Astrocyte (in vitro differentiated cells and primary cell): Measurements from ENCODE around the gene ZNF653. TPM values are rescaled to one million over a fixed set of nuclear protein-coding genes. Genes with fewer than 3 reads are reported as not detected.

Experiments
- DNase-seq: peaks from one replicate; pipeline ENCODE4 v3.0.0-alpha.2; 2010; ENCODE audit warnings: low read depth
- FAIRE-seq: peaks from 2 replicates; lab custom pipeline; 2011; peaks lifted over from hg19 to GRCh38; lab: Jason Lieb, UNC
- H2AFZ ChIP-seq: 2 replicates; pipeline ENCODE4 v1.6.0; 2012; ENCODE audit warnings: low read depth, low read length, inconsistent platforms
- H3K27ac ChIP-seq: 2 replicates; pipeline ENCODE4 v1.5.1; 2011; ENCODE audit warnings: low read depth, low read length, inconsistent platforms
- H3K27me3 ChIP-seq: 2 replicates; pipeline ENCODE4 v1.6.0; 2011; ENCODE audit warnings: low read length, inconsistent platforms; ENCODE audit not compliant: insufficient read depth
- H3K36me3 ChIP-seq: 2 replicates; pipeline ENCODE4 v1.5.1; 2011; ENCODE audit warnings: low read length, inconsistent platforms; ENCODE audit not compliant: insufficient read depth
- H3K4me1 ChIP-seq: 2 replicates; pipeline ENCODE4 v1.5.1; 2011; ENCODE audit warnings: low read length, inconsistent platforms; ENCODE audit not compliant: insufficient read depth
- H3K4me2 ChIP-seq: 2 replicates; pipeline ENCODE4 v1.6.0; 2012; ENCODE audit warnings: low read length, inconsistent platforms
- H3K4me3 ChIP-seq: 2 replicates; pipeline ENCODE4 v1.5.1; 2011; ENCODE audit warnings: low read depth, mild to moderate bottlenecking, low read length, inconsistent platforms; ENCODE audit not compliant: insufficient read depth
- H3K79me2 ChIP-seq: 2 replicates; pipeline ENCODE4 v1.6.0; 2012; ENCODE audit warnings: mild to moderate bottlenecking, low read length, inconsistent platforms; ENCODE audit not compliant: insufficient read depth
- H3K9ac ChIP-seq: 2 replicates; pipeline ENCODE4 v1.6.0; 2012; ENCODE audit warnings: mild to moderate bottlenecking, low read length, inconsistent platforms
- H3K9me3 ChIP-seq: 2 replicates; pipeline ENCODE4 v1.5.1; 2012; ENCODE audit warnings: low read depth, mild to moderate bottlenecking, low read length, inconsistent platforms; ENCODE audit not compliant: insufficient read depth
- H4K20me1 ChIP-seq: 2 replicates; pipeline ENCODE4 v1.6.0; 2012; ENCODE audit warnings: low read length, inconsistent platforms; ENCODE audit not compliant: insufficient read depth
- H3K27ac Mint-ChIP-seq: one replicate; pipeline ENCODE4 v1.8.0; 2021; ENCODE audit warnings: mild to moderate bottlenecking, mixed read lengths; ENCODE audit not compliant: unreplicated experiment
- H3K27me3 Mint-ChIP-seq: one replicate; pipeline ENCODE4 v1.8.0; 2021; ENCODE audit warnings: low read depth, mixed read lengths; ENCODE audit not compliant: unreplicated experiment
- H3K36me3 Mint-ChIP-seq: one replicate; pipeline ENCODE4 v1.8.0; 2021; ENCODE audit warnings: low read depth, mixed read lengths; ENCODE audit not compliant: unreplicated experiment
- H3K4me1 Mint-ChIP-seq: one replicate; pipeline ENCODE4 v1.8.0; 2021; ENCODE audit warnings: low read depth, mixed read lengths; ENCODE audit not compliant: unreplicated experiment
- H3K4me3 Mint-ChIP-seq: one replicate; pipeline ENCODE4 v1.8.0; 2021; ENCODE audit warnings: mild to moderate bottlenecking, moderate library complexity, mixed read lengths; ENCODE audit not compliant: unreplicated experiment
- H3K9me3 Mint-ChIP-seq: one replicate; pipeline ENCODE4 v1.8.0; 2021; ENCODE audit warnings: mild to moderate bottlenecking, mixed read lengths; ENCODE audit not compliant: unreplicated experiment
- CTCF ChIP-seq: IDR thresholded peaks from 2 replicates; pipeline ENCODE4 v1.5.1; 2011; ENCODE audit warnings: low read depth, mild to moderate bottlenecking, inconsistent platforms, low read length, moderate library complexity; ENCODE audit not compliant: insufficient read depth
- EZH2 ChIP-seq: IDR thresholded peaks from 2 replicates; pipeline ENCODE4 v1.6.1; 2012; ENCODE audit warnings: mild to moderate bottlenecking, low read length, inconsistent platforms; ENCODE audit not compliant: insufficient read depth
- total RNA-seq: library from RNA; stranded (reverse); gene quantifications from 2 replicates; pipeline ENCODE4 v1.2.1, GENCODE V29; 2021

Gene ZNF653
- total RNA-seq, 1 donor from 2014 or later = 7.6 TPM

- H3K36me3 Mint-ChIP-seq = peaks cover 8% of the 10 kb centered on the region
- DNase-seq = no peak
- H3K27ac Mint-ChIP-seq = no peak overlapping the region
- Histone ChIP-seq H3K27me3 (peaks cover 11% of the 10 kb centered on the region), H3K4me1 (peaks cover 3% of the 10 kb centered on the region), H3K4me2 (no peak overlapping the region), H3K36me3 (no peaks in the 10 kb centered on the region), H3K4me3 (no peak overlapping the region), H2AFZ (no peak overlapping the region), H3K9me3 (no peaks in the 10 kb centered on the region), H3K27ac (no peak overlapping the region), H3K79me2 (no peaks in the 10 kb centered on the region), H3K9ac (no peak overlapping the region), H4K20me1 (peaks cover 9% of the 10 kb centered on the region)
- H3K4me1 Mint-ChIP-seq = no peaks in the 10 kb centered on the region
- no peak for FAIRE-seq
- no peak for TF ChIP-seq EZH2
- no peak for TF ChIP-seq CTCF
- peaks cover 14% of the 10 kb centered on the region for H3K27me3 Mint-ChIP-seq
- H3K9me3 Mint-ChIP-seq = no peaks in the 10 kb centered on the region
- peak overlapping the region; percentile 46 for H3K4me3 Mint-ChIP-seq
These were observed 20.3 kb downstream of the ZNF653 start for GRCh38 chr19:11485245-11485837.

GRCh38 chr19:11483366-11484111 is 22.1 kb downstream of the ZNF653 start:
- DNase-seq (no peak), FAIRE-seq (no peak)
- no peak overlapping the region for H3K9ac ChIP-seq
- H3K36me3 ChIP-seq = no peaks in the 10 kb centered on the region
- no peak for TF ChIP-seq EZH2
- TF ChIP-seq CTCF = no peak
- Mint-ChIP-seq H3K36me3 (peaks cover 8% of the 10 kb centered on the region), H3K4me1 (no peaks in the 10 kb centered on the region), H3K9me3 (no peaks in the 10 kb centered on the region), H3K27me3 (peaks cover 21% of the 10 kb centered on the region), H3K4me3 (no peak overlapping the region), H3K27ac (no peak overlapping the region)
- peaks cover 9% of the 10 kb centered on the region for H4K20me1 ChIP-seq
- no peak overlapping the region for H3K27ac ChIP-seq
- no peak overlapping the region for H3K4me2 ChIP-seq
- H3K4me3 ChIP-seq = no peak overlapping the region
- H3K79me2 ChIP-seq = no peaks in the 10 kb centered on the region
- no peaks in the 10 kb centered on the region for H3K9me3 ChIP-seq
- H3K27me3 ChIP-seq = peaks cover 15% of the 10 kb centered on the region
- H2AFZ ChIP-seq = no peak overlapping the region
- peaks cover 3% of the 10 kb centered on the region for H3K4me1 ChIP-seq
